SH-SY5Y (cell line): Measurements from ENCODE around the gene COQ5.

ENCODE experiments used
- GATA2 ChIP-seq: IDR thresholded peaks from 2 replicates; pipeline ENCODE4 v1.6.1; 2011; ENCODE audit warnings: mild to moderate bottlenecking, low read depth, low read length
- GATA3 ChIP-seq: IDR thresholded peaks from 2 replicates; pipeline ENCODE4 v1.6.1; 2011; ENCODE audit warnings: low read depth, mild to moderate bottlenecking, low read length, moderate library complexity

DNA sequence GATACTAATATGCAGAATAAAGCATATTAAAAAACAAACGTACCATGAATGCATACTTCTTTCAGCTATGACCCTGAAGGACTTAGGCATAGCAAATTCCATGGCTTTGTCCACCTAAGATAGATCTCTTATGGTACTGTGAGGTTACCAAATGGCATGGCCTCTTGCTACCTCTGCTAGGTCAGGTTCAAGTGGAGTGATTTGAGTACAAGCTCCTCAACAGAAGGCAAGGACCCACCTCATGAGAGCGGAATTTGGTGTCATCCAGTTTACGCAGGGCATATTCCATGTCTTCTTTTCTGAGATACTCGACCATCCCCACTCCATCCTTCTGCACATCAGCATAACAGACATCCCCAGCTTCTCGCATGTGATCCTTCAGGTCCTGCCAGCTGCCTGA lies 65.2 kb downstream of the COQ5 start:
- TF ChIP-seq GATA2: no peak
- TF ChIP-seq GATA3: no peak
